Measurements from ENCODE around the gene ARL4D. TPM values are rescaled to one million over a fixed set of nuclear protein-coding genes. Genes with fewer than 3 reads are reported as not detected.

The ARL4D gene
- 33.8 and 39.8 TPM in 2 replicates for total RNA-seq

GRCh38 chr17:43398724-43399595, at the start of gene ARL4D:
Gene ARL4D (plus strand): TSS chr17:43398993. CDS start chr17:43399733, 740 bp downstream.

Other genes with a start within 250 kb of the ARL4D start
- 35.2 and 49.7 TPM in 2 replicates for gene NBR1, start 227.8 kb upstream of the ARL4D start, total RNA-seq
- 0.70 and 0.85 TPM in 2 replicates for gene TMEM106A, start 187.1 kb upstream of the ARL4D start, total RNA-seq
- gene CCDC200, start 170.4 kb upstream of the ARL4D start, total RNA-seq = not detected in 2 replicates
- not detected in 2 replicates for gene RNU2-1, start 165.0 kb upstream of the ARL4D start, total RNA-seq
- 31.5 and 36.0 TPM in 2 replicates for gene DHX8, start 85.0 kb downstream of the ARL4D start, total RNA-seq
- 15.0 and 23.2 TPM in 2 replicates for gene ETV4, start 147.3 kb downstream of the ARL4D start, total RNA-seq

Data from airway epithelial cell (primary cell).